Measurements from ENCODE around the gene WDR46.
"Not testable (repeated sequence)": the region's sequence is repeated elsewhere in the genome, so short reads cannot be mapped to it uniquely, and the experiment has no call there.

Gene WDR46

GRCh38 chr6:33273924-33274902 lies 14.8 kb downstream of the WDR46 start:
- DNase-seq, result no peak
- in situ Hi-C loops (cut with MboI; ENCODE audit: low pct_unique_long_range_greater_than_20kb, low sequenced_read_pairs), result loop anchor here (10.0 kb wide), 1 partner anchor 131 kb away; no protein-coding TSS in a partner anchor

- in situ Hi-C loops (cut with MboI; ENCODE audit: low pct_unique_long_range_greater_than_20kb, low sequenced_read_pairs), result loop anchor here (10.0 kb wide), 1 partner anchor 131 kb away; no protein-coding TSS in a partner anchor
- no peak for DNase-seq
These were observed 15.7 kb downstream of the WDR46 start for GRCh38 chr6:33273129-33273923.

GRCh38 chr6:33272275-33273128 lies 16.5 kb downstream of the WDR46 start:
- no peak for DNase-seq
- in situ Hi-C loops (cut with MboI; ENCODE audit: low pct_unique_long_range_greater_than_20kb, low sequenced_read_pairs), result loop anchor here (10.0 kb wide), 1 partner anchor 132 kb away; no protein-coding TSS in a partner anchor

GRCh38 chr6:33271468-33272274 lies 17.4 kb downstream of the WDR46 start, which contains the start of the genes RPS18 and VPS52:
Gene RPS18, plus strand, starts transcription at chr6:33272075. Its CDS starts 45 bp downstream, at chr6:33272120.
Gene VPS52, minus strand, starts transcription at chr6:33271876. Its CDS starts 201 bp downstream, at chr6:33271675.
- in situ Hi-C loops (cut with MboI; ENCODE audit: low pct_unique_long_range_greater_than_20kb, low sequenced_read_pairs), result loop anchor here (10.0 kb wide), 1 partner anchor 133 kb away; no protein-coding TSS in a partner anchor

GRCh38 chr6:33271117-33271467 lies 17.9 kb downstream of the WDR46 start:
- in situ Hi-C loops (cut with MboI; ENCODE audit: low pct_unique_long_range_greater_than_20kb, low sequenced_read_pairs), result loop anchor here (10.0 kb wide), 1 partner anchor 134 kb away; no protein-coding TSS in a partner anchor
- no peak for DNase-seq

More at GRCh38 chr6:33271468-33272274, 17.4 kb downstream of the WDR46 start, which contains the start of the genes RPS18 and VPS52:
- peak; percentile 99 for DNase-seq

GRCh38 chr6:33264015-33264414 lies 25.0 kb downstream of the WDR46 start:
- in situ Hi-C loops (cut with MboI; ENCODE audit: low pct_unique_long_range_greater_than_20kb, low sequenced_read_pairs), result no loop called here
- no peak for DNase-seq

GRCh38 chr6:33262490-33262889 lies 26.5 kb downstream of the WDR46 start:
- DNase-seq; in situ Hi-C loops (cut with MboI; ENCODE audit: low pct_unique_long_range_greater_than_20kb, low sequenced_read_pairs): not testable (repeated sequence)

- no peak for DNase-seq
- in situ Hi-C loops (cut with MboI; ENCODE audit: low pct_unique_long_range_greater_than_20kb, low sequenced_read_pairs), result no loop called here
These were observed 30.0 kb downstream of the WDR46 start for GRCh38 chr6:33259032-33259431.

- in situ Hi-C loops (cut with MboI; ENCODE audit: low pct_unique_long_range_greater_than_20kb, low sequenced_read_pairs), result no loop called here
These were observed 34.4 kb downstream of the WDR46 start for GRCh38 chr6:33254591-33254990.

GRCh38 chr6:33252759-33253158 lies 36.3 kb downstream of the WDR46 start:
- in situ Hi-C loops (cut with MboI; ENCODE audit: low pct_unique_long_range_greater_than_20kb, low sequenced_read_pairs), result no loop called here
- no peak for DNase-seq

More at GRCh38 chr6:33254591-33254990, 34.4 kb downstream of the WDR46 start:
- DNase-seq, result no peak

- no peak for DNase-seq
- in situ Hi-C loops (cut with MboI; ENCODE audit: low pct_unique_long_range_greater_than_20kb, low sequenced_read_pairs), result no loop called here
These were observed 37.5 kb downstream of the WDR46 start for GRCh38 chr6:33251395-33252012.

GRCh38 chr6:33250731-33251130 lies 38.3 kb downstream of the WDR46 start:
- in situ Hi-C loops (cut with MboI; ENCODE audit: low pct_unique_long_range_greater_than_20kb, low sequenced_read_pairs), result no loop called here
- no peak for DNase-seq

GRCh38 chr6:33249732-33250630 lies 39.1 kb downstream of the WDR46 start:
- in situ Hi-C loops (cut with MboI; ENCODE audit: low pct_unique_long_range_greater_than_20kb, low sequenced_read_pairs), result no loop called here
- DNase-seq, result no peak

- DNase-seq, result peak; percentile 100
- in situ Hi-C loops (cut with MboI; ENCODE audit: low pct_unique_long_range_greater_than_20kb, low sequenced_read_pairs), result no loop called here
These were observed 39.9 kb downstream of the WDR46 start for GRCh38 chr6:33248932-33249731.

- in situ Hi-C loops (cut with MboI; ENCODE audit: low pct_unique_long_range_greater_than_20kb, low sequenced_read_pairs), result no loop called here
- no peak for DNase-seq
These were observed 40.5 kb downstream of the WDR46 start for GRCh38 chr6:33248643-33248931.
